ENCODE results near the gene ATP11A.

ATP11A gene

DNA sequence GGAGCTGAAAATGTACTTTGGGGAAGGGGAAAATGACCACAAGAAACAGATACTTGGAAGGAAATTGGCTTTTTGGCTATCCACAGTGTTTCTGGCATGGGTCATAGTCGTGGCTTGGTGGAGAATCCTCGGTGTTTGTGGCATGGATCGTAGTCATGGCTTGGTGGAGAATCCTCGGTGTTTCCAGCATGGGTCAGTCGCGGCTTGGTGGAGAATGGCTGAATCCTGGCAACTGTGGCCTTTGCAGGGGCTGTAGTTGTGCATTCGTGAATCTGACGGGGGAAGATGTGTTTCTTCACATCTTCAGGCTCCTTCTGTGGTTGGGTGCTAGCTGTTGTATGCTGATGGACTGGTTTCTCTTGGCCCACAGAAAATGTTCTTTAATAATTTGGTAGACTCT, 217.4 kb downstream of the ATP11A start:
- no peak overlapping the region for H3K4me2 ChIP-seq (ENCODE audit: insufficient read depth, low read length)
- H3K9me3 ChIP-seq (ENCODE audit: insufficient read depth, low read length, severe bottlenecking), result peaks cover 2% of the 10 kb centered on the region
- H3K4me3 ChIP-seq (ENCODE audit: low read depth in 1 of 2, low read length in 2 of 2), result no peak overlapping the region
- H4K20me1 ChIP-seq (ENCODE audit: insufficient read depth, low read length), result 0 out of 2 replicates have a peak, but pooled peaks cover 3% of the 10 kb centered on the region
- H2AFZ ChIP-seq (ENCODE audit: low read depth, low read length), result no peak overlapping the region
- DNase-seq (no peak), ATAC-seq (ENCODE audit: insufficient read depth, low read depth) (no peak)
- no peak overlapping the region for H3K27ac ChIP-seq (ENCODE audit: low read length)
- no peaks in the 10 kb centered on the region for H3K79me2 ChIP-seq (ENCODE audit: insufficient read depth, low read length)
- no peaks in the 10 kb centered on the region for H3K36me3 ChIP-seq (ENCODE audit: insufficient read depth, low read length)
- H3K27me3 ChIP-seq (ENCODE audit: insufficient read depth, low read length, poor library complexity), result peaks cover 2% of the 10 kb centered on the region
- no peak overlapping the region for H3K9ac ChIP-seq (ENCODE audit: low read depth, low read length)
- H3K4me1 ChIP-seq (ENCODE audit: insufficient read depth, low read length), result no peaks in the 10 kb centered on the region
- TF ChIP-seq EZH2 (IDR thresholded peaks at IDR 0.05; ENCODE audit: borderline replicate concordance, low read depth, low read length, severe bottlenecking), result no peak
- TF ChIP-seq, protein P1, sequence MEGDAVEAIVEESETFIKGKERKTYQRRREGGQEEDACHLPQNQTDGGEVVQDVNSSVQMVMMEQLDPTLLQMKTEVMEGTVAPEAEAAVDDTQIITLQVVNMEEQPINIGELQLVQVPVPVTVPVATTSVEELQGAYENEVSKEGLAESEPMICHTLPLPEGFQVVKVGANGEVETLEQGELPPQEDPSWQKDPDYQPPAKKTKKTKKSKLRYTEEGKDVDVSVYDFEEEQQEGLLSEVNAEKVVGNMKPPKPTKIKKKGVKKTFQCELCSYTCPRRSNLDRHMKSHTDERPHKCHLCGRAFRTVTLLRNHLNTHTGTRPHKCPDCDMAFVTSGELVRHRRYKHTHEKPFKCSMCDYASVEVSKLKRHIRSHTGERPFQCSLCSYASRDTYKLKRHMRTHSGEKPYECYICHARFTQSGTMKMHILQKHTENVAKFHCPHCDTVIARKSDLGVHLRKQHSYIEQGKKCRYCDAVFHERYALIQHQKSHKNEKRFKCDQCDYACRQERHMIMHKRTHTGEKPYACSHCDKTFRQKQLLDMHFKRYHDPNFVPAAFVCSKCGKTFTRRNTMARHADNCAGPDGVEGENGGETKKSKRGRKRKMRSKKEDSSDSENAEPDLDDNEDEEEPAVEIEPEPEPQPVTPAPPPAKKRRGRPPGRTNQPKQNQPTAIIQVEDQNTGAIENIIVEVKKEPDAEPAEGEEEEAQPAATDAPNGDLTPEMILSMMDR (IDR thresholded peaks at IDR 0.05; ENCODE audit: borderline replicate concordance, extremely low read depth, low read length, poor library complexity, severe bottlenecking), result no peak

DNA sequence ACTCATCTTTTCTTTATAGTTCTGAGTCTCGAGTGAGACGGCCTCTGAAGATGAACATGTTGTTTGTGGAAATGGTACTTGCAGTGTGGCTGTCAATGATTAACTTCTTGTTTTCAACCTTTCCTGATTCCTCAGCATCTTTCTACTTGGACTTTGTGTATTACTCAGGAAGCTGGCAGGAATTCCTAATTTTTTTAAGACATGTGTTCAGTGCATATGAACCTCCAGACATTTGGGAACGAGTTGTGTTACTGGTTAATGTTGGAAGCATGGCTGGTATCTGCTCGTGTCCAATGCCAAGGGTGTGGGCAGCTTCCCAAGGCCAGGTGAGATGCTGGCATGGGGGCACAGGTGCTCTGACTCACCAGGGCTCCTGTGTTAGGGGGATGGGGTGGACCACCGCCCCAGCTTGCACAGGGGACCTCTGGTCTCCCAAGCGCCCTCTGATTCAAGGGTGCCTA, 218.1 kb downstream of the ATP11A start:
- H3K27ac ChIP-seq (ENCODE audit: low read length), result no peak overlapping the region
- H3K36me3 ChIP-seq (ENCODE audit: insufficient read depth, low read length), result no peaks in the 10 kb centered on the region
- no peak overlapping the region for H3K9ac ChIP-seq (ENCODE audit: low read depth, low read length)
- H3K27me3 ChIP-seq (ENCODE audit: insufficient read depth, low read length, poor library complexity), result peaks cover 2% of the 10 kb centered on the region
- no peak overlapping the region for H2AFZ ChIP-seq (ENCODE audit: low read depth, low read length)
- H3K4me3 ChIP-seq (ENCODE audit: low read depth in 1 of 2, low read length in 2 of 2), result no peak overlapping the region
- H3K4me2 ChIP-seq (ENCODE audit: insufficient read depth, low read length), result no peak overlapping the region
- DNase-seq (no peak), ATAC-seq (ENCODE audit: insufficient read depth, low read depth) (no peak)
- TF ChIP-seq, protein P1 (IDR thresholded peaks at IDR 0.05; ENCODE audit: borderline replicate concordance, extremely low read depth, low read length, poor library complexity, severe bottlenecking), result no peak
- no peak for TF ChIP-seq EZH2 (IDR thresholded peaks at IDR 0.05; ENCODE audit: borderline replicate concordance, low read depth, low read length, severe bottlenecking)
- no peaks in the 10 kb centered on the region for H3K79me2 ChIP-seq (ENCODE audit: insufficient read depth, low read length)
- 0 out of 2 replicates have a peak, but pooled peaks cover 3% of the 10 kb centered on the region for H4K20me1 ChIP-seq (ENCODE audit: insufficient read depth, low read length)
- peaks cover 2% of the 10 kb centered on the region for H3K9me3 ChIP-seq (ENCODE audit: insufficient read depth, low read length, severe bottlenecking)
- H3K4me1 ChIP-seq (ENCODE audit: insufficient read depth, low read length), result no peaks in the 10 kb centered on the region

DNA sequence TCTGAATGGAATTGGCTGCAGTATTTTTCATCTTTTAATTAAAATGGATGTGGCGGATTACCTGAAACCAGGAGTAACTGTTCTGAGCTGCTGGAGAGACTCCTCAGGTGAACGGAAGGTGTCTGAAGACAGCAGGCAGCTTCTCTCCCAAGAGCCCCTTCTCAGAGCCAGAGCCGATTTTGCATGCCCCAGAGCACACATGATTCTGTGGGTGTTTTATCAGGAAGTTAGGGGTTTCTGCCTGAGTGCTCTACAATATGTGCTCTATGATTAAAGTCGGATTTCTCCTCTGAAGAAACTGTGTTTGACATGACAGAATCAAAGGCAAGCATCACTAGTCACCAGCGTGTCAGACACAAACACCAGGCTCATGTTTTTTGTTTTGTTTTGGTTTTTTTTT, 218.5 kb downstream of the ATP11A start:
- no peaks in the 10 kb centered on the region for H3K4me1 ChIP-seq (ENCODE audit: insufficient read depth, low read length)
- no peak for ATAC-seq (ENCODE audit: insufficient read depth, low read depth)
- H2AFZ ChIP-seq (ENCODE audit: low read depth, low read length), result no peak overlapping the region
- H3K79me2 ChIP-seq (ENCODE audit: insufficient read depth, low read length), result no peaks in the 10 kb centered on the region
- H3K27me3 ChIP-seq (ENCODE audit: insufficient read depth, low read length, poor library complexity), result peaks cover 2% of the 10 kb centered on the region
- TF ChIP-seq, protein P1 (IDR thresholded peaks at IDR 0.05; ENCODE audit: borderline replicate concordance, extremely low read depth, low read length, poor library complexity, severe bottlenecking), result no peak
- TF ChIP-seq EZH2 (IDR thresholded peaks at IDR 0.05; ENCODE audit: borderline replicate concordance, low read depth, low read length, severe bottlenecking), result no peak
- H4K20me1 ChIP-seq (ENCODE audit: insufficient read depth, low read length), result 0 out of 2 replicates have a peak, but pooled peaks cover 3% of the 10 kb centered on the region
- no peak for DNase-seq
- no peak overlapping the region for H3K4me2 ChIP-seq (ENCODE audit: insufficient read depth, low read length)
- peaks cover 2% of the 10 kb centered on the region for H3K9me3 ChIP-seq (ENCODE audit: insufficient read depth, low read length, severe bottlenecking)
- H3K27ac ChIP-seq (ENCODE audit: low read length), result no peak overlapping the region
- H3K9ac ChIP-seq (ENCODE audit: low read depth, low read length), result no peak overlapping the region
- H3K4me3 ChIP-seq (ENCODE audit: low read depth in 1 of 2, low read length in 2 of 2), result no peak overlapping the region
- no peaks in the 10 kb centered on the region for H3K36me3 ChIP-seq (ENCODE audit: insufficient read depth, low read length)

All from DND-41 (cell line).